ENCODE results near the gene C21orf58. TPM values are rescaled to one million over a fixed set of nuclear protein-coding genes. Genes with fewer than 3 reads are reported as not detected.

C21orf58 gene
- total and polyA plus RNA-seq, 7 donors = 0.92 to 7.4 (median 1.8) TPM

- Histone ChIP-seq H3K4me3 (no peak overlapping the region), H3K27ac (no peak overlapping the region), H3K36me3 (peaks cover 37 to 100% (median 88%) of the 10 kb centered on the region in 4 donors), H3K9me3 (no peaks in the 10 kb centered on the region), H3K27me3 (no peaks in the 10 kb centered on the region), H3K4me1 (no peaks in the 10 kb centered on the region)
- 91 to 93% methylated on average over 11 of the region's 11 CpGs for WGBS, 2 donors
- intact Hi-C loops (cut with DNase I) = no loop called here
- TF ChIP-seq POLR2AphosphoS5 (IDR thresholded peaks at IDR 0.05) = no peak
- no peak for TF ChIP-seq EP300 (IDR thresholded peaks at IDR 0.05)
- no peak for TF ChIP-seq CTCF (IDR thresholded peaks at IDR 0.05)
- DNase-seq = no peak
Observed at GRCh38 chr21:46352164-46352515, 28.5 kb upstream of the C21orf58 start.

DNA sequence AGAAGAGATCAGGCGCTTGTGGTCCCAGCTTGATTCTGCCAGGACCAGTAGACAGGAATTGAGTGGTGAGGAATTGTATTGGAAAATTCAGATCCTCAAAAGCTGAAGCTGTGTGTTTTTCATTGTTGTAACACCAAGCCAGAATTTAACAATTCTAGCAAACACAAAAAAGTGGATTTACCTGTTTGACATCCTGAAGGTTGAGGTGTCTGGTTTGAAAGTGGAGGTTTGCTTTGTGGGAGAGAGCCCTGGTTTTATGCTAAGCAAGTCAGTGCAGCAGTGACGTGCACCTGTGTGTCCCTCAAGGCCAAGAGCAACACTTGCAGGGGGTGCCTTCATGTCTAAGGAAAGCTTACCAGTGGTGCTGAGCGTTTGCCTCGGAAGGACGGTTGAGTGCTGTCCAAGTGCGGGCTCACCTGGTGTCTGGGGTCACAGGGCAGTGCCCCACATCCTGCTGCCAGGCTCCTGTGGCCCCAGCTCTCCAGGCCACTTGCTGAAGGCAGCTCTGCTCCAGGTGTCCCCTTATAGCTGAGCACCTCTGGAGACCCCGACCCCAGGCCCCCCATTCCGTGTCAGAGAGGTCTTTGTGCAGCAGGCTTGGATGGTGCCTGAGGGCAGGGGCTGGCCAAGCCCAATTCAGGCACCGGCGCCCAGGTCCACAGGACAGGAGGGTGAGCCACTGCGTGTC, 27.9 kb upstream of the C21orf58 start:
- TF ChIP-seq CTCF (IDR thresholded peaks at IDR 0.05) (no peak), POLR2A (IDR thresholded peaks at IDR 0.05) (no peak), POLR2AphosphoS5 (IDR thresholded peaks at IDR 0.05) (no peak), EP300 (IDR thresholded peaks at IDR 0.05) (no peak)
- Histone ChIP-seq H3K4me1 (no peaks in the 10 kb centered on the region), H3K27ac (no peak overlapping the region), H3K27me3 (no peaks in the 10 kb centered on the region), H3K4me3 (no peak overlapping the region), H3K36me3 (peaks cover 42 to 100% (median 88%) of the 10 kb centered on the region in 4 donors), H3K9me3 (no peaks in the 10 kb centered on the region)
- 95% methylated on average over 11 of the region's 11 CpGs for WGBS, 2 donors
- intact Hi-C loops (cut with DNase I) = no loop called here
- no peak for DNase-seq

- TF ChIP-seq POLR2AphosphoS5 (IDR thresholded peaks at IDR 0.05) = no peak
- TF ChIP-seq CTCF (IDR thresholded peaks at IDR 0.05) = no peak
- TF ChIP-seq POLR2A (IDR thresholded peaks at IDR 0.05) = no peak
- TF ChIP-seq EP300 (IDR thresholded peaks at IDR 0.05) = no peak
- no peaks in the 10 kb centered on the region for H3K27me3 ChIP-seq
- 93 to 97% methylated on average over 13 of the region's 13 CpGs for WGBS, 2 donors
- intact Hi-C loops (cut with DNase I) = no loop called here
- H3K9me3 ChIP-seq = no peaks in the 10 kb centered on the region
- no peaks in the 10 kb centered on the region for H3K4me1 ChIP-seq
- no peak overlapping the region for H3K4me3 ChIP-seq
- H3K36me3 ChIP-seq = peaks cover 48 to 100% (median 88%) of the 10 kb centered on the region in 4 donors
- no peak for DNase-seq
- H3K27ac ChIP-seq = no peak overlapping the region
Observed at GRCh38 chr21:46350981-46351380, 27.3 kb upstream of the C21orf58 start.

DNA sequence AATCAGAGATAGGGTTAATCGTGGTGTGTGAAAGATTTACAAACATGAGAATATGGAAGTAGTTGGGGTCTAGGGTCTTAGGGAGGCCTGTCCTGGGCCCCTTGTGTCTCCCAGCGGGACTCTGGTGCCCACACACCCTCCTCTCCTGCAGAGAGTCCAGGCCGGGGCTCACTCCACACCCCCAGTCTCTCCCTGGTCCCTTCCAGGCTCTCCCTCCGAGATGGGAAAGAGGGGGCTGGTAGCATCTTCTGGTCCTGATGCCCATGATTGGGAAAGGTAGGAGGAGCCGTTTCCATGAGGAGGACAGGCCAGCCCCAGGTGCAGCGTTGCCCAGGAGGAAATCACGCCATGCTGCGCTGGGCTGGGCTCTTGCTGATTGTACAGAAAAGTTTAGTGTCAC, 26.9 kb upstream of the C21orf58 start:
- DNase-seq = no peak
- no peak for TF ChIP-seq EP300 (IDR thresholded peaks at IDR 0.05)
- TF ChIP-seq CTCF (IDR thresholded peaks at IDR 0.05) = no peak
- TF ChIP-seq POLR2A (IDR thresholded peaks at IDR 0.05) = no peak
- no peak for TF ChIP-seq POLR2AphosphoS5 (IDR thresholded peaks at IDR 0.05)
- Histone ChIP-seq H3K4me3 (no peak overlapping the region), H3K36me3 (peaks cover 48 to 100% (median 86%) of the 10 kb centered on the region in 4 donors), H3K27me3 (no peaks in the 10 kb centered on the region), H3K27ac (no peak overlapping the region), H3K9me3 (no peaks in the 10 kb centered on the region), H3K4me1 (no peaks in the 10 kb centered on the region)
- 94 to 98% methylated on average over 8 of the region's 8 CpGs for WGBS, 2 donors
- intact Hi-C loops (cut with DNase I) = no loop called here

Data from sigmoid colon (tissue), 7 donors.